NCI-H2081 (cell line): ENCODE measurements around the gene LATS2.
"Not testable (repeated sequence)": the region's sequence is repeated elsewhere in the genome, so short reads cannot be mapped to it uniquely, and the experiment has no call there.

Experiments
- DNase-seq, 2 experiments: peaks; one replicate each; lab custom pipeline; 2025; lab: John Stamatoyannopoulos, UW

The LATS2 gene

GRCh38 chr13:20991741-20992520 lies 69.5 kb downstream of the LATS2 start:
- DNase-seq: no peak

- no peak for DNase-seq
These were observed 70.4 kb downstream of the LATS2 start for GRCh38 chr13:20990910-20991525.

GRCh38 chr13:20989656-20990321 lies 71.6 kb downstream of the LATS2 start:
- no peak for DNase-seq

GRCh38 chr13:20988909-20989655 lies 72.3 kb downstream of the LATS2 start:
- no peak for DNase-seq

GRCh38 chr13:20988033-20988908 lies 73.1 kb downstream of the LATS2 start:
- DNase-seq: no peak

GRCh38 chr13:20987599-20987998 lies 73.8 kb downstream of the LATS2 start:
- no peak for DNase-seq

GRCh38 chr13:20984879-20985278 lies 76.5 kb downstream of the LATS2 start:
- DNase-seq: no peak

GRCh38 chr13:20983386-20983785 lies 78.0 kb downstream of the LATS2 start:
- DNase-seq: no peak

- no peak for DNase-seq
These were observed 79.9 kb downstream of the LATS2 start for GRCh38 chr13:20981370-20982095.

- no peak for DNase-seq
These were observed 80.5 kb downstream of the LATS2 start for GRCh38 chr13:20980899-20981298.

- no peak for DNase-seq
These were observed 81.0 kb downstream of the LATS2 start for GRCh38 chr13:20980430-20980829.

GRCh38 chr13:20977394-20977793 lies 84.0 kb downstream of the LATS2 start:
- no peak for DNase-seq

- DNase-seq: no peak
These were observed 86.3 kb downstream of the LATS2 start for GRCh38 chr13:20974981-20975585.

GRCh38 chr13:20973886-20974425 lies 87.4 kb downstream of the LATS2 start:
- DNase-seq: no peak

- no peak for DNase-seq
These were observed 88.7 kb downstream of the LATS2 start for GRCh38 chr13:20972731-20973130.

GRCh38 chr13:20969182-20969581 lies 92.2 kb downstream of the LATS2 start:
- no peak for DNase-seq

- DNase-seq: no peak
These were observed 92.6 kb downstream of the LATS2 start for GRCh38 chr13:20968745-20969144.

- no peak for DNase-seq
These were observed 94.0 kb downstream of the LATS2 start for GRCh38 chr13:20967340-20967739.

- no peak for DNase-seq
These were observed 96.5 kb downstream of the LATS2 start for GRCh38 chr13:20964904-20965303.

- DNase-seq: not testable (repeated sequence)
These were observed 99.7 kb downstream of the LATS2 start for GRCh38 chr13:20961663-20962062.
